GM19025 (cell line): ENCODE measurements around the gene ANO2.

Experiments used
- ATAC-seq: cut with Tn5 transposase; IDR thresholded peaks from one replicate; pipeline ENCODE4 v1.9.1; 2021; ENCODE audit warnings: mild to moderate bottlenecking, low read depth, moderate library complexity; ENCODE audit not compliant: unreplicated experiment

The ANO2 gene

DNA sequence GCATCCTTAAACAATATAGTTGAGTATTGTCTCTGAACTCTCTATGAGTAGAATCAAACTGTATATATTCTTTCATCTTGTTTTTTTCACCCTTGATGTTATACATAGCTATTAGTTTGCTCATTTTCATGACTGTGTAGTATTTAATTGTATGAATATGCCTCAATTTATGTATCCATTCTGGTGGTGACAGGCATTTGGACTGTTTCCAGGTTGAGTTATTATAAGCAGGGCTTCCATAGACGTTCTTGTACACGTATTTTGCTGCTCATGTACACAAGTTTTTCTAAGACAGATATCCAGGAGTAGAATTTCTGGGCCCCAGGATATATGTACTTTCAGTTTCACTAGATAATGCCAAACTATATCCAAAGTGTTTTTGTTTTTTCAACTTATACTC is 301.8 kb downstream of the ANO2 start:
- ATAC-seq: no peak

DNA sequence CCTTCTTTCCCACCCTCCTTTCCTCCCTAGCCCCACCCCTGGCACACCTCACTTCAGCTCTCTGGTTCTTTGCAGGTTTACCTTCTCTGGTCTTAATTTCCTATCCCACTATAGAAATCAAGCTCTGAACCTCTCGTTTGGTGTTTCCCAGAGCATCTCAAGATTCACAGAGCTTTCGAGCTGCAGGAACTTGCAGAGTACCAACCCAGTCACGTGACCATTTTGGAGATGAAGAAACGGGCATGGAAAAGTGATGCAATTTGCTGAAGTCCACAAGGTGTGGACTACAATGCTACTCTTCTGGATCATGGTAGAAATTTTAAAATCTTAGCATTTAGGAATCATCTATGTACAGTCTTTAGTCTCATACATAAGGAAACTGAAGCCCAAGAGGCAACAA is 307.4 kb downstream of the ANO2 start:
- ATAC-seq: no peak

DNA sequence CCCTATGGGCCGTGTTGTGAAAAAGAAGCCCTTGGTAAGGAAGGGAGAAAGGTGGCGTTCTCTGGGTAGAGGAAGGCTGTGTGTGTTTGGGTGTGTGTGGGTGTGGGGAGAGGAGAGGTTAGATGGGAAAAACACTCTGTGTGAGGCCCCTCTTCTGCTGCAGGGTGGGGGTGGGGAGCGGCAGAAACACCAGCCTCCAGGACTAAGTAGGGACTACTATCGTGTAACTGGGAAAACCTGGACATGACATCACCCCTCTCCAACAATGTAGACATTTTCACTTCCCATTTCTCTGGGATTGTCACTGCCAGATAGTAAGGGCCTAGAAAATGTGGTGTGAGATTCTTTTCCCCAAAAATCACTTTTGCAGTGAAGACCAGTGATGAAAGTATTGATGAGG is 308.2 kb downstream of the ANO2 start:
- ATAC-seq: no peak

DNA sequence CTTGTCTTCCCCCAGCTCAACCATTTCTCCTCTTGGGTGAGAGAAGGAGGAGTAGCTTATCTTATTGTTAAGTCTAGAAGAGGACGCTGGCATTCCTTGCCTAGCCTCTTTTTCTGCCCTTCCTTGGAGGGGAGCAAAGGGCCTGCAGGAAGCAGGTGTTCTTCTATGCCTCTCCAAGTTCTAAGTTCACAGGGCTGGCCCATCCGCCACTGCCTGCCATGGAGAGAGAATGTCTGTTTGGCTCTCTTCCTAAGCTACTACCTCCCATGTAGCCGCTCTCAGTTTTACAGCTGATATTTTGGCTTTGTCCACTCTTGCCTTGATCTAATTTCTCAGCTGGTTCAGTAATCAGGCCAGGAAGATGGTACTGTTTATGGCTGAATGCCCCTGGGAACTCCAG is 312.0 kb downstream of the ANO2 start:
- ATAC-seq: no peak

DNA sequence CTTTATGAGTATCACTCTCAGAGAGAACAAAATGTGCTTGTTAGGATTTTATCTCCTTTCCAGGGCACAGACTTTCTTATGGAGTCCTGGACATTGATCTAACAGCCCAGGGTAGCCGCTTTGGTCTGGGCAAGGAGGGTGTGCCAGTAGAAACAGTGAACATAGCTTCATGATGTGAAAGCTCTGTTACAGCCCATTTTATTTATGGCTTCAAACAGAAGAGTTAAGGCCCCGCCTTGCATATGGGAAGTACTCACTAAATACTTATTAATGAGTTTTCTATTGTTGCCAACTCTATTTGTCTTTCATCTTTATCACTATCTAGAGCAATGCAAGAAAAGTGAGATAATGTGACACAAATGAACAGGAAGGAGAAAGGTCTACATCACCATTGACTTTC is 312.6 kb downstream of the ANO2 start:
- ATAC-seq: no peak

DNA sequence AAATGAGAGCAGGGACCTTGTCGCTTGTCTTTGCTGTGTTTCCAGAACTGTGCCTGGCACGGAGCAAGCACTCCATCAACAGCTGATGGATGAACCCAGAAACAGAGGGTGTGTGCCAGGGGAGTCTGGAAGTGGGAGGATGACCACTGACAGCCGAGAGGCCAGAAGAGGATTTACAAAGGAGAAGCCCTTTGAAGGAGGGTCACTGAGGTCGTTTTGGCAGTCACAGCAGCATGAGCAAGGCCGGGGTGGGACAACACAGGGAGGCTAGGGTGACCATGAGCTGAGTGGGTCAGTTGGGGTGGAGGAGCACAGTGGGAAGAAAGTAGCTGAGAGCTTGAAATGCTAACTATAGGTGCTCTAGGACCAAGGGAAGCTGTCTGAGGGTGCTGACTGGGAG is 313.6 kb downstream of the ANO2 start:
- no peak for ATAC-seq

DNA sequence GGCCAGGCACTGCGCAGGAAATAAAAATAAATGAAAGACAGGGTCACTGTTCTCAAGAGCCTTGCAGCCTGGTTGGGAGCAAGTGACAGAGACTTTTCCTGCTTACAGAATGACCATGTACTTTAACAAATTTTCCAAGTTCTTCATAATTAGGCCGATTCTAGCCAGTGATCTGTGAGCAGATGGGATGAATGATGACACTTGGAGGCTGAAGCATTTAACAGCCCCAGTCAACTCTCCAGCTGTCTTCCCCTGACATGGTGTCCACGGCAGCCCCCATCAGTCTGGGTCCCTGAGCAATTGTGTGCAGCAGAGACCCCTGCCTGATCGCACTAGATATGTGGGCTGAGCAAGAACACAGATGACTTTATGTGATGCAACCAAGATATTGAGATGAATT is 314.3 kb downstream of the ANO2 start:
- ATAC-seq: no peak

DNA sequence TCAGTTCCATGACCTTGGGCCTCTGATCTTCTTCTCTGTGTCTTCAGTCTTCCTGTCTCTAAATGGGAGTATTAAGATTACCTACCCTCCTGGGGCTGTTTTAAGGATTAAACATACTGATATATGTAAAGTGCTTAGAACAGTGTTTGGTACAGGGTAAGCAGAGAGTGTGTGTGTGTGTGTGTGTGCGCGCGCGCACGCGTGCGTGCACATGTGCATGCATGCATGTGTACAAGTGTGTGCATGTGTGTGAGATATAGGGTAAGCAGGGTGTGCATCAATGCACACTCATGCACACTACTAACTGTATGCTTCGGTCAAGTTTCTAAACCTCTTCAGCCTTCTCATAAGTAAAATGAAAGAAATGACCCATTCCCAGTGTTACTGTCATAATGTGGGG is 316.6 kb downstream of the ANO2 start:
- ATAC-seq: no peak

DNA sequence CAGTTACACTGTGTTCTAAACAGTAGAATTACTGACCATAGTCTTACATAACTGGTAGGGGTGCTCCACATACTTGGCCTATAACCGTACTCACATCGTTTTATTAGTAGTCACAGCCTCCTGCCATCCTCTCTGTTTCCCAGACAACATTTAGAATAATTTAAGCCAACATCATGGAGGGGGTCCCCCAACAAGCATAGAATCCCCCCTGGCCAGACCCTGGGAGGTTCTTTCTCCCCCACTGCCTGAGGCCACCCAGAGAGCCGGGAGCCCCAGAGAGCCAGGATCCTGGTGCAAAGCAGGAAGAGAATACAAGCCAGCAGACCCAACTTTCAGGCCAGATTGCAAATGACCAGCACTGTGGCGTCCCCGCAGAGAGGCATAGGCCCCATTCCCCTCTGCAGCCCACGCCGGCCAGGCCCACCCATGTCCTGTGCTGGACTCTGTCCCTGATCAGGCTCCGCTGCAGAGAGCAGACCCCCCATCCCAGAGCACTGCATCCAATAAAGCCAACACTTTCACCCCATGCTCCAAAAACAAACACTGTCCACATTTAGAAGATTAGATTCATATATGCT is 317.9 kb downstream of the ANO2 start:
- no peak for ATAC-seq

DNA sequence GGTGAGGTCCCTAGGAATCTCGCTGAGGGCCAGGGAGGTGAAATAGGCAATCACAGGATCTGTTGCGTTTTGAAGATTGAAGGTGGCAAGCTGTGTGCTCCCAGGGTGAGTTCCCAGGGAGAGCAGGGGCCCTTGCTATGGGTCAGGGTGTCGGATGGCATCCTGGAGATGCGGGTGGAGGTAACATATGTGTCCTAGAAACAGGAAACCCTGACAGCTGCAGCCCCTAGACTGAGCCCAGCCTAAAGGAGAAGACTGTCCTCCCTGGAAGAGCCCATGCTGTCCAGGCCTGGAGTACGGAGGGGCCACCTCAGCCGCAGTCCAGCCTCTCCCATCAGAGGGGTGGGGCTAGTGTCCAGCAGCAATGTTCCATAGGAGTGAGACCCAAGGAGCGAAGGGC is 318.9 kb downstream of the ANO2 start:
- no peak for ATAC-seq

DNA sequence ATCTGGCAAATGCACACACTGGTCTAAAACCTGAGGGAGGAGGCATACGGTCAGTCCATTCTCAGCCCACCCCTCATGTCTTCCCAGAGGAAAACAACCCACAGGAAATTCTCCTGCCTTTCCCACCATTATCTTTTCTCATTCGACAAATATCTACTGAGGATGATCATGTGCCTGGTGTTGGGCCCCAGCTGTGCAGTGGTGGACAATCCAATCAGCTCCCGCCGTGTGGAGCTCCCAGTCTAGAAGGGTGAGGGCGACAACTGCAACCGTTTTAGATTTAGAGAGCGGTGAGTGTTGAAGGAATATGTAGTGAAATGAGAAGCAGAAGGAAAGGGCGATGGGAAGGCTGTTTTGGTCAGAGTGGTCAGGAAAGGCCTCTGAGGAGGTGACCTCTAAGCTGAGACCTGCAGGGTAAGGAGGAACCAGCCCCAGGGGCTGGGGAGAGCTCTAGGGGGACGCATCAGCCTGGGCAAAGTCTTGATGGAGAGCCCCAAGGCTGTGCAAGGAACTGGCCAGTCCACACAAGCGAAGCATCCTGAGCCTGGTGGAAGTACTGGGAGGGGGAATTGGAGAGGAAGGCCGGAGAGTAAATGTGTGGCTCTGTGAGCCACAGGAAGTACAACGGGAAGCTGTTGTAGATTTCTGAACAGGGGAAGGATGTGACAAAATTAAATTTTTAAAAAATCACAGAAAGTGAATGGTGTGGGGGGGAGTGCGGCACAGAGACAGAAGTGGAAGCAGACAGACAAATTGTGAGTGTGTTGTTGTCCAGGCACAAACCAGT is 320.4 kb downstream of the ANO2 start:
- ATAC-seq: no peak

DNA sequence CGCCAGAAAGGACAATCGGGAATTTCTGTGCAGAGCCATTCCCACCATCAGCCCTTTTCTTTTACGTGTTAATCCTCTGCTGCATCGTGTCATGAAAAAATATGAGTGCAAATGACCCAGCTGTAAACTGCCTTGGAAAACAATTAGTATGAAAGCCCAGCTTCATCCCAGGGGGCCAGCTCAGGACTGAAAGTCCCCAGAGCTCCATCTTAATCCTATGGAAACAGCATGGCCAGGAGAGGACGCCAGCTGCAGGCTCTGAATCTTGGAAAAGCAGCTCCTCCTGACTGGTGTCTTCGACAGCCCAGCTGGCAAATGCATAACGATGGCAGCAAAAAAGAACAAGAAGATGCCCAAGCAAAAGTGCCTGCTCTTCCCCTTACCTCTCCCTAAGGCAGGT is 321.6 kb downstream of the ANO2 start:
- no peak for ATAC-seq

DNA sequence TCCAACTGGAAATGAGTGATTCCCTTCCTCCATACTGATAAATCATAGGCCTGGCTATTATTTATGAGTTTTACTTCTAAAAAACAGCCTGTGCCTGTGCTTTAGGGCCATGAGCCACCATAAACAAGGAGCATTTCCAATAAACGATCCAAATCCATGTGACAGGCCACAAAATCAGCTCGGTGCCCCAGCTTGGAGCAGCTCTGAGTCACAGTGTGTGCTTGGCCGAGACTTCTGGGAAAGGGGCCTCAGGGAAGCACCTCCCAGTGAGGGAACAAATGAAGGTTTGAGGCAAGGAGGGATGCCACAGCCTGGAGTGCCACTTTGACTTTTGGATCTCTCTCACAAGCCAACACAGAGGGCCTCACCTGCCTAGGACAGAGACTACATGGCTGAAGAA is 322.8 kb downstream of the ANO2 start:
- ATAC-seq: no peak

DNA sequence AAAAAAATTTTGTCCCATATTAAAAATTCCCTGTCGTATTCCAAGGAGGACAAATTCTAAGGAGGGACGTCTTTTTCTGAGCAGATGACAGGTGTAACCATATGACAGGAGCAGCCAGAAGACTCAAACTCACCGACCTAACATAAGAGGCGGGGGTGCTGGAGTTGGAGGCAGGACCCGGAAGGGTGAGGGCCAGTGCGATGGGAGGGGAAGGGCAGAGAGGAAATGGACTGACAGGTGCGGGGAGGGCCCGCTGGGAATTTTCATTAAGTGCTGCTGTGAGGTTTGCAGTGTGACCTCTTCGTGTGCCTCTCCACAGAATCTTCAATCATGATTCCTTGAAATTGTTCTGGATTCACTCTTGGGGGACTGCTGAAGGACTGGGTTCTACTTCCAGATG is 323.7 kb downstream of the ANO2 start:
- no peak for ATAC-seq

DNA sequence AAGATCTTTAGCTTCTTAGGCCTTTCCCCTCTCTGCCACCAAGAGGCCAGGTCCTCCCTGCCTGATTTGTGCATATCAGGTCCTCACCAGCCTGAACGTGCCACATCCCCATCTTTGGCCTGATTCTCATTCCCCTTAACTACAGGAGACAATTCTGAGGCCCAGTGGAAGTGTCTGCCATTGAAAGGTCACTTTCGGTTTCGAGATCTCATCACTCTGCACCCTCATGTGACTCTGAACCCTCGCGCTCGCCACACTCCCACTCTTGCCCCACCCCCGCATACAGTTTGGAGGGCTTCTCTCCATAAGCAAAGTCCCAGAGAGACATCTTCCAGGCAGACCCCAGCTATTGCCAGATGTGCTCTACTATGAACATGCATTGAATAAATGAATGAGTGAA is 324.2 kb downstream of the ANO2 start:
- no peak for ATAC-seq

DNA sequence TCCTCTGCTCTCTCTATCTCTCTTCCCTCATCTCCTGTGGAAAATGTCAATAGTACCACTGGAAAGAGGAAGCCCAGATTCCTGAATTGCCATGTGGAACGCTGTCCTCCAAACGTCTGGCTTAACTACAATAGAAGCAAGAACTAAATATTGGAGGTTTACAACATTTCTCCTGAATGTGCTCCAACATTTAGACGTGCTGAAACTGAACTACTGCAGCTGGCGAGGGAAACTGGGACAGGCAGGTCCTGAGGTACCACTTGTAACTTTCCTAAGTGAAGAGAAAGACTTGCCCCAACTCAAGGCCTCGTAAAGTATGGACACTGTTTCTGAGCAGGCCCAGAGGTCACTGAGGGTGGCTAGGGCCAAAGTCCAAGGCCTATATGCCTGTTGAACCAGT is 325.4 kb downstream of the ANO2 start:
- ATAC-seq: no peak

DNA sequence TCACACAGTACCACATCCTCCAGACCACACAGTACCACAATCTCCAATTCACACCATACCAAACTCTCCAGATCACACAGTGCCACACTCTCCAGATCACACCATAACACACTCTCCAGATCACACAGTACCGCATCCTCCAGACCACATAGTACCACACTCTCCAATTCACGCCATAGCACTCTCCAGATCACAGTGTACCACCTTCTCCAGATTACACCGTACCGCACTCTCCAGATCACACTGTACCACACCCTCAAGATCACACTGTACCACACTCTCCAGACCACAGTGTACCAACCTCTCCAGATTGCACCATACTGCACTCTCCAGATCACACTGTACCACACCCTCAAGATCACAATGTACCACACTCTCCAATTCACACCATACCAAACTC is 328.2 kb downstream of the ANO2 start:
- ATAC-seq: no peak

DNA sequence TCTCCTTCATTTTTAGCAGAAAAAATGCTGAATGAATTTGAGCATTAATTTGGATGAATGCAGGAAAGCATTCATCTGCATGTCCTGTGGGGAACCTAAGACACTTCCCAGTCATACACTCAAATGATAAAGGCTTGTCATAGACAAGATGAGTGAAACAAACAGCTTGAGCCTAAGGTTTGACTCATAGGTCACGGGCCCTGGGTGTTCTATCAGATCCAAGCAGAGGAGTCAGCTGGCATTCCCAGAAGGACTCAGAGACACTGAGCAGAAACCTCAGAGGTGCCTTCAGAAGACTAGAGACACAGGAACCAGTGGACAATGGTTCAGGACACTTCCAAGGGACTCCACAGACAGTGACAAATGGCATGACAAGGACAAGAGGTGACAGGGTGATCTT is 329.3 kb downstream of the ANO2 start:
- no peak for ATAC-seq

DNA sequence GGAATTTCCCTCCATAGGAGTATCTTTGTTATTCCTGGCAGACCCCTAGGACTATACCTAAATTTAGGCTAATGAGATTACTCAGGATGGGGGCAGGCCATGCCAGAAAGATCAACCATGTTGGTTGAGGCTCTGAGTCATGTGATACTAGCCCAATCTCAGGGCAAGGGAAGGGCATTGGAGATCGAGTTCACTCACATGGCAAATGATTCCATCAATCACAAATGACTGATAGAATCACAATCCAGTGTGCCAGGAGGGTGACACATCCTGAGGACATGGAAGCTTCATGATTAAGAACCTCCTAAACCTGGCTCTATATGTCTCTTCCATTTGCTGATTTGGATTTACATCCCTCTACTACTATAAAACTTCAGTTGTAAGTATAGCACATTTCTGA is 330.8 kb downstream of the ANO2 start:
- no peak for ATAC-seq

DNA sequence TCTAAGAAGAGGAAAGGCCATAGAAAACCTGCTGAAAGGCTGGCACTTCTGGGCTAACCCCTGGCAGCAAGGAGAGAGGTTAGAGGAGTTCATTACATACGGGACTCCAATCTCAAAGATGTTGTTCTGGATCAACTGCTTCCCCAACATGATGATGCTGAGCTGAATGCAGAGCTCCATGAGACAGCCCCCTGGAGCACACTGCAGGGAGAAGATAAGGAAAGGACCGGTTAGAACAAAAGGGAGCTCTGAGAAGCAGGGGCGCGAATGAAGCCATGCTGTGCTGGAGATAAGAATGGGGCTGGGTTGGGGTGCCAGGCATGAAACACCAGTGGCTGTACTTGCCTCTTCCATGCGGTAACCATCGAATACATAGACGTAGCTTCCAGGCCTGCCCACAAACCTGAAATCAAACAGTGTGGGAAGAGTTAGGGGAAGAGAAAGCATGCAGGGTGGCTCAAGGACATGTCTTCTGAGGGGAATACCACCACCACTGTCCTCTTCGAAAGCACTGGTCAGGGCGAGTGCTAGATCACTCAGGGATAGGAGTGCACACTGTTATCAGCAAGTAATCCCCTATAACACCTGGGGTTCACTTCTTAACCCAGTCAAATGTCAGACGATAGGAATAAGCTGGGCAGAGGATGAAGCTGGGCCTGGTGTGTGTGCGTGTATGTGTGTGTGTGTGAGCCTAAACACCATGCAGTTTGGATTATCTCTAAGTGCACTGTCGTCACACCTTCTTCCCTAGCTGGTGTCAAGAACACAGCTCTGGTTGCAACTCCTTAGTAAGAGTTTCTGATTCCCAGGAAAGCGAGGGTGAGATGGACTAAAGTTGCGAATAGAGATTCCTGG is 332.3 kb downstream of the ANO2 start:
- ATAC-seq: no peak

DNA sequence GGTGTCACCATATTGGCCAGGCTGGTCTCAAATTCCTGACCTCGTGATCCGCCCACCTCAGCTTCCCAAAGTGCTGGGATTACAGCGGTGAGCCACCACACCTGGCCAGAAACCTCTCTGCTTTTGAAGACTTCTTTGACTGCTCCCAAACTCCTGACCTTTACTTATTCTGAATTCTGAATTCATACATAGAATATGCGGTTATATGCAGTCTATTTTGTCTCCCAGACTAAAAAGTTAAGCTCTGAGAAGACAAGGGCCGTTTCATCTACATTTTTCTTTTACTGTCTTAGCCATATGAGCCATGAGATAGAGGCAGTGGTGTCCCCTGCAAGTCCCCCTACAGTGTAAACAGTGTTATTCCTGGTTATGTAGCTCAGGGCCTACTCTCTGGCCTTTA is 333.9 kb downstream of the ANO2 start:
- no peak for ATAC-seq

DNA sequence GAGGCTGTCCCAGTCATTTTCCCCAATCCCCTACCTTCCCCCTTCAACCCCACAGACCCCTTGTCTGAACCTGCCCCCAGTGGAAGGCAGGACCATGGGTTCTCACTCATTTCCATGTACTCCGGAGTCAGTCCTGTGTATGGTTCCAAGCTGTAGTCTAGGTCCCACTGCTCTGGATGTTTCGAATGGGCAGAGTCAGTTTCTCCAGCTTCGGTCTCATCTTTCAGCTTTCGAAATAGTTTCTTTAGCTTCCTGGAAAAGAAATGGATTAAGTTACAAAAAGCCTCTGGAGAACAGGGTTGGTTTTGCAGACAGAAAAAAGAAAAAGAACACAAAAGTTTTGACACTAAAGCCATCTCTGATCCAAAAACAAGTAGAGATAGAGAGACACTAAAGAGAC is 345.7 kb downstream of the ANO2 start:
- no peak for ATAC-seq
